OCI-LY7 (cell line): ENCODE results near the gene KPNA3. TPM values are rescaled to one million over a fixed set of nuclear protein-coding genes. Genes with fewer than 3 reads are reported as not detected.

Experiments used
- BruUV-seq: library from RNA; stranded (reverse); fragments of 400-500 nt; replicated peaks from 2 replicates; lab custom pipeline; 2021; lab: Mats Ljungman, UMichigan
- CTCF ChIA-PET: fragments of 300-600 bp; sonication (Branson Sonifier 250); formaldehyde crosslinking; loops from one replicate; lab custom pipeline; 2022; ENCODE audit warnings: antibody characterized with exemption; ENCODE audit not compliant: unreplicated experiment; lab: Charles Lee
- POLR2A ChIA-PET: fragments of 300-600 bp; sonication (Branson Sonifier 250); formaldehyde crosslinking; loops from one replicate; lab custom pipeline; 2022; ENCODE audit warnings: antibody characterized with exemption; lab: Charles Lee
- DNase-seq: peaks from one replicate; pipeline ENCODE4 v3.0.0-alpha.2; 2015; ENCODE audit warnings: low spot score
- H2AFZ ChIP-seq: fragments of 200-600 bp; sonication (generic), shearing (Covaris generic); 2 replicates; pipeline ENCODE4 v1.6.1; 2014; ENCODE audit warnings: mild to moderate bottlenecking, antibody characterized with exemption, low read length, moderate library complexity
- H3K27ac ChIP-seq: fragments of 200-600 bp; sonication (generic); 2 replicates; pipeline ENCODE4 v1.5.1; 2014; ENCODE audit warnings: mixed run types, low read depth, mild to moderate bottlenecking, moderate library complexity, low read length, inconsistent platforms; ENCODE audit not compliant: poor library complexity, severe bottlenecking
- H3K36me3 ChIP-seq: fragments of 200-600 bp; sonication (generic); 2 replicates; pipeline ENCODE4 v1.6.1; 2014; ENCODE audit warnings: mild to moderate bottlenecking, antibody characterized with exemption, low read length, moderate library complexity, mixed read lengths; ENCODE audit not compliant: insufficient read depth
- H3K4me1 ChIP-seq: fragments of 200-600 bp; sonication (generic); 2 replicates; pipeline ENCODE4 v1.5.1; 2014; ENCODE audit warnings: mild to moderate bottlenecking, low read length; ENCODE audit not compliant: insufficient read depth, poor library complexity, severe bottlenecking
- H3K4me2 ChIP-seq: fragments of 200-600 bp; sonication (generic); 2 replicates; pipeline ENCODE4 v1.6.1; 2014; ENCODE audit warnings: mild to moderate bottlenecking, low read length
- H3K4me3 ChIP-seq: fragments of 200-600 bp; sonication (generic); 2 replicates; pipeline ENCODE4 v1.5.1; 2014; ENCODE audit warnings: mild to moderate bottlenecking, low read depth, low read length; ENCODE audit not compliant: poor library complexity, severe bottlenecking
- H3K79me2 ChIP-seq: fragments of 200-600 bp; sonication (generic); 2 replicates; pipeline ENCODE4 v1.6.1; 2016; ENCODE audit warnings: low read depth, mild to moderate bottlenecking, low read length, moderate library complexity, mixed read lengths; ENCODE audit not compliant: insufficient read depth
- H3K9me2 ChIP-seq: fragments of 200-600 bp; sonication (generic); 2 replicates; pipeline ENCODE4 v1.6.1; 2016; ENCODE audit warnings: mild to moderate bottlenecking, low read length, mixed read lengths; ENCODE audit not compliant: insufficient read depth
- H3K9me3 ChIP-seq: fragments of 200-600 bp; sonication (generic); 2 replicates; pipeline ENCODE4 v1.6.1; 2014; ENCODE audit warnings: mild to moderate bottlenecking, mixed run types, low read length, mixed read lengths
- H4K20me1 ChIP-seq: fragments of 200-600 bp; sonication (generic); 2 replicates; pipeline ENCODE4 v1.6.1; 2014; ENCODE audit warnings: mild to moderate bottlenecking, antibody characterized with exemption, low read length, moderate library complexity, mixed read lengths; ENCODE audit not compliant: insufficient read depth
- CTCF ChIP-seq: fragments of 200-600 bp; sonication (generic); conservative IDR thresholded peaks from 2 replicates; pipeline ENCODE4 v1.5.1; 2014; ENCODE audit warnings: mild to moderate bottlenecking, antibody characterized with exemption, low read length, moderate library complexity, mixed read lengths
- EZH2phosphoT487 ChIP-seq: fragments of 200-600 bp; sonication (generic); IDR thresholded peaks from 2 replicates; pipeline ENCODE4 v1.6.1; 2018; ENCODE audit warnings: low read depth, borderline replicate concordance, mild to moderate bottlenecking, mixed run types, antibody characterized with exemption, low read length, moderate library complexity, mixed read lengths
- intact Hi-C: fragments of 100-400 bp; cut with micrococcal nuclease; formaldehyde crosslinking; loops from one replicate; pipeline ENCODE4 v1.10.0; 2022; ENCODE audit not compliant: unreplicated experiment
- total RNA-seq, 2 experiments: library from RNA; depleted of rRNA in 1 of 2; stranded (reverse); fragments of >200 nt in 1 of 2; shearing (Covaris generic) in 1 of 2; gene quantifications; 2 replicates each; pipeline ENCODE4 v1.2.3, GENCODE V29; 2014 to 2022

The KPNA3 gene
- total RNA-seq, 2 experiments from 2014 or later = 18.2 to 41.1 TPM

DNA sequence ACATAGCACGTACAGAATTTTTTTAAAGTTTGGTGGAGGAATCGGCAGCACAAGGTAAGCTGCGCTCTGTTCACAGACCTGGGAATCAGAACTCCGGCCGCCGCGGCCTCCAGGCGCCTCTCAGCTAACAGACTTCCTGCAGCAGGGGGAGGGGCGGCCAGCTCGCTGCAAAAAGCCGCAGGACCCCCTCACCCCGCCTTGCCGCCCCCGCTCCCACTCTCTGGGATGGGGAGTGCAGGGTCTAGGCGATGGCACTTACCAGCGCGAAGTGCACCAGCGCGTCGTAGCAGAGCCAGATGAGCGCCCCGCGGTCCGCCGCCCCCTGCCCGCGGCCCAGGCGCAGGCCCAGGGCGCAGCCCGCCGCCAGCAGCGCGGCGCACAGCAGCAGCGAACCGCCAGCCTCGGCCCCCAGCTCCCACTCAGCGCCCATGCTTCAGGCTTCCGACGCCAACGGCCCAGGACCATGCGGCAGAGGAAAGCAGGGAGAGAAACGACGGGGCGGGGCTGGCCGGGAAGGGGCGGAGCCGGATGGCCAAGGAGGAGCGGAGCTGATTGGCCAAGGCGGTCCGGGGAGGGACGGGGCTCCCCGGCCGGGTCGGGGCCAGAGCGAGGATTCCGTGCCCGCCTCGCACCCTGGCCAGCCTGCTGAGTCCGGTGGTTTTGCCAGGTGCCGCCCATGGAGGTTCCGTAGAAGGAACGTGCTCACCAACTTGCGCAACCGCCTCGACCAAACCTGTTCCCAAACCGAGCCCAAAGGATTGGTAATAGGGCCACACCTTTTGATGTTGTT, 101.3 kb downstream of the KPNA3 start, which contains the start of gene EBPL:
Gene EBPL (minus strand): TSS at position 492 of the 790 bp plus-strand sequence. CDS start 62 bp downstream, at position 430.
- H3K9me3 ChIP-seq = no peaks in the 10 kb centered on the region
- H3K36me3 ChIP-seq = peaks cover 28% of the 10 kb centered on the region; the same call in 1 of the 2 replicates
- H3K4me2 ChIP-seq = peak within 1 kb of the TSS; percentile 88
- H3K9me2 ChIP-seq = no peaks in the 10 kb centered on the region
- ChIA-PET CTCF (interaction anchor here (1.0 kb wide), 1 partner anchor 99 kb away, joined by 4 read pairs; no protein-coding TSS in a partner anchor), POLR2A (interaction anchor here (0.5 to 1.5 kb wide), 5 partner anchors 10 to 290 kb away, joined by 3 to 9 read pairs (median 3); no protein-coding TSS in a partner anchor)
- intact Hi-C loops = loop anchor here (2.0 kb wide), 1 partner anchor 102 kb away; the partner anchor contains the start of gene KPNA3
- H3K79me2 ChIP-seq = peaks cover 15% of the 10 kb centered on the region; the same call in 1 of the 2 replicates
- DNase-seq = peak; percentile 87
- peak within 1 kb of the TSS; percentile 60 for H3K27ac ChIP-seq
- H3K4me3 ChIP-seq = peak within 1 kb of the TSS; percentile 77
- H4K20me1 ChIP-seq = no peaks in the 10 kb centered on the region
- BruUV-seq = no TSS peak
- H3K4me1 ChIP-seq = peaks cover 23% of the 10 kb centered on the region
- TF ChIP-seq CTCF = 0 out of 2 replicates have a peak, but pooled peaks have one; percentile 7
- no peak for TF ChIP-seq EZH2phosphoT487
- H2AFZ ChIP-seq = peak within 1 kb of the TSS; percentile 89

GRCh38 chr13:49690133-49690994, 102.1 kb downstream of the KPNA3 start:
- ChIA-PET POLR2A (interaction anchor here (0.6 to 1.5 kb wide), 7 partner anchors 9 to 289 kb away, joined by 3 to 4 read pairs (median 3); no protein-coding TSS in a partner anchor), CTCF (interaction anchor here (1.0 kb wide), 1 partner anchor 99 kb away, joined by 4 read pairs; no protein-coding TSS in a partner anchor)
- Histone ChIP-seq H2AFZ (peak overlapping the region; percentile 89), H3K4me3 (peak overlapping the region; percentile 77), H3K36me3 (peaks cover 33% of the 10 kb centered on the region; the same call in 1 of the 2 replicates), H3K79me2 (peaks cover 15% of the 10 kb centered on the region; the same call in 1 of the 2 replicates), H3K9me2 (no peaks in the 10 kb centered on the region), H4K20me1 (no peaks in the 10 kb centered on the region), H3K4me2 (peak overlapping the region; percentile 88), H3K9me3 (no peaks in the 10 kb centered on the region), H3K27ac (peak overlapping the region; percentile 60), H3K4me1 (peaks cover 24% of the 10 kb centered on the region)
- TF ChIP-seq EZH2phosphoT487 = no peak
- TF ChIP-seq CTCF = no peak
- BruUV-seq = TSS peak; percentile 67
- intact Hi-C loops = loop anchor here (2.0 kb wide), 1 partner anchor 102 kb away; the partner anchor contains the start of gene KPNA3
- DNase-seq = no peak
